SH-SY5Y (cell line): ENCODE data around the gene DIS3L2.

ENCODE experiments used
- GATA2 ChIP-seq: IDR thresholded peaks from 2 replicates; pipeline ENCODE4 v1.6.1; 2011; ENCODE audit warnings: mild to moderate bottlenecking, low read depth, low read length
- GATA3 ChIP-seq: IDR thresholded peaks from 2 replicates; pipeline ENCODE4 v1.6.1; 2011; ENCODE audit warnings: low read depth, mild to moderate bottlenecking, low read length, moderate library complexity

- no peak for TF ChIP-seq GATA2
- no peak for TF ChIP-seq GATA3
These were observed 39.6 kb downstream of the DIS3L2 start for GRCh38 chr2:232001073-232001472.
